Fibroblast of lung (primary cell): ENCODE results near the gene ADCY5. TPM values are rescaled to one million over a fixed set of nuclear protein-coding genes. Genes with fewer than 3 reads are reported as not detected.

Experiments
- DNase-seq, 2 donors: peaks; one replicate each; pipeline versions ENCODE4 v3.0.0 to v3.0.0-alpha.2; 2010; ENCODE audit warnings: low read depth in 2 of 2
- H2AFZ ChIP-seq: 2 replicates; pipeline ENCODE4 v1.5.1; 2012; ENCODE audit warnings: low read length, control low read depth, inconsistent platforms
- H3K27ac ChIP-seq: 2 replicates; pipeline ENCODE4 v1.5.1; 2011; ENCODE audit warnings: low read length, control low read depth; ENCODE audit not compliant: insufficient read depth
- H3K27me3 ChIP-seq: 2 replicates; pipeline ENCODE4 v1.5.1; 2011; ENCODE audit warnings: mild to moderate bottlenecking, low read length; ENCODE audit not compliant: control insufficient read depth, insufficient read depth
- H3K36me3 ChIP-seq: 2 replicates; pipeline ENCODE4 v1.5.1; 2011; ENCODE audit warnings: low read length; ENCODE audit not compliant: control insufficient read depth, insufficient read depth
- H3K4me1 ChIP-seq: 2 replicates; pipeline ENCODE4 v1.5.1; 2011; ENCODE audit warnings: low read length; ENCODE audit not compliant: control insufficient read depth, insufficient read depth; ENCODE audit errors: extremely low read depth
- H3K4me2 ChIP-seq: 2 replicates; pipeline ENCODE4 v1.5.1; 2011; ENCODE audit warnings: low read length, control low read depth; ENCODE audit not compliant: insufficient read depth; ENCODE audit errors: extremely low read depth
- H3K4me3 ChIP-seq, 4 experiments: fragments of 200-600 bp in 1 of 4; sonication (generic) in 1 of 4; replicated peaks in 1 of 4; 2 replicates each; pipeline ENCODE4 v1.5.1; 2011 to 2016; ENCODE audit warnings: low read length in 4 of 4, low read depth in 3 of 4, mild to moderate bottlenecking in 3 of 4, control low read depth in 2 of 4, inconsistent platforms in 1 of 4, mixed read lengths in 1 of 4; ENCODE audit not compliant: insufficient read depth in 1 of 4; ENCODE audit errors: control extremely low read depth in 1 of 4
- H3K79me2 ChIP-seq: 2 replicates; pipeline ENCODE4 v1.5.1; 2012; ENCODE audit warnings: mild to moderate bottlenecking, low read length, inconsistent platforms; ENCODE audit not compliant: control insufficient read depth, insufficient read depth
- H3K9ac ChIP-seq: 2 replicates; pipeline ENCODE4 v1.5.1; 2011; ENCODE audit warnings: mild to moderate bottlenecking, low read length, control low read depth; ENCODE audit not compliant: insufficient read depth
- H3K9me3 ChIP-seq: 2 replicates; pipeline ENCODE4 v1.5.1; 2012; ENCODE audit warnings: low read depth, low read length; ENCODE audit not compliant: control insufficient read depth, insufficient read depth
- H4K20me1 ChIP-seq: 2 replicates; pipeline ENCODE4 v1.5.1; 2011; ENCODE audit warnings: low read length; ENCODE audit not compliant: control insufficient read depth, insufficient read depth; ENCODE audit errors: extremely low read depth
- EZH2 ChIP-seq: IDR thresholded peaks from 2 replicates; pipeline ENCODE4 v1.5.1; 2012; ENCODE audit warnings: low read length, control low read depth, mild to moderate bottlenecking; ENCODE audit errors: missing control alignments
- polyA plus RNA-seq, 2 donors: library from polyadenylated mRNA; depleted of rRNA in 1 of 2; stranded (reverse) in 1 of 2; unstranded in 1 of 2; fragments of >200 nt; gene quantifications; 2 replicates each; pipeline ENCODE4 v1.2.1, GENCODE V29; 2011 to 2012; ENCODE audit warnings: missing spikeins in 1 of 2
- total RNA-seq: library from RNA; depleted of rRNA; stranded (reverse); fragments of >200 nt; gene quantifications from 2 replicates; pipeline ENCODE4 v1.2.1, GENCODE V29; 2014
- TF ChIP-seq, protein P1 (sequence below), 2 donors: IDR thresholded peaks in 1 of 2; conservative IDR thresholded peaks in 1 of 2; 1 replicate in 1 of 2; 2 replicates in 1 of 2; pipeline ENCODE4 v1.5.1; 2011 to 2012; ENCODE audit warnings: low read length in 2 of 2, control low read depth in 1 of 2, inconsistent platforms in 1 of 2, low read depth in 1 of 2, mild to moderate bottlenecking in 1 of 2

The ADCY5 gene
- total and polyA plus RNA-seq, 2 donors (not counting 1 experiment from before 2014, with no cell fraction given), result 0.11 to 0.50 TPM

DNA sequence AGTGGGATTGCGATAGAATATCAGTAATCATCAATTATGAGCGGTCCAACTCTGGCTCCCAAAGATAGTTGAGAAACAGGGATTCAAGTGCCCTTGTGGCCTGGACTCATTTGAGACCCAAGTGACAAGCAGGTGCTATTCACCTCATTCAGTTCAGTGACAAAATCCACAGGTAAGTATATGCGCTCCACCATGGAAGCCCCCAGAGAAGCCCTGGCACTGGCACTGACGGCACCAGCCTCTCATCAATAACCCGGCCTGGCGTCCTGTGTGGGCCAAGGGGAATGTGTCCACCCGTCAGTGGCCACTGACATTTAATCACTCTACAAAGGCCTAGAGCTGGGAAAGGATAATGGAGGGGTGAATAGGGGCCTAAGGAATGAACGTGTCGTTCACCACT is 117.2 kb downstream of the ADCY5 start:
- no peak for DNase-seq
- Histone ChIP-seq H3K27me3 (no peaks in the 10 kb centered on the region), H3K27ac (no peak overlapping the region), H3K9me3 (no peaks in the 10 kb centered on the region), H3K4me1 (no peaks in the 10 kb centered on the region), H3K36me3 (no peaks in the 10 kb centered on the region), H3K4me2 (no peak overlapping the region), H3K4me3 (no peak overlapping the region), H2AFZ (no peak overlapping the region), H3K79me2 (no peaks in the 10 kb centered on the region), H4K20me1 (no peaks in the 10 kb centered on the region), H3K9ac (no peak overlapping the region)
- TF ChIP-seq EZH2, result no peak
- TF ChIP-seq, protein P1, sequence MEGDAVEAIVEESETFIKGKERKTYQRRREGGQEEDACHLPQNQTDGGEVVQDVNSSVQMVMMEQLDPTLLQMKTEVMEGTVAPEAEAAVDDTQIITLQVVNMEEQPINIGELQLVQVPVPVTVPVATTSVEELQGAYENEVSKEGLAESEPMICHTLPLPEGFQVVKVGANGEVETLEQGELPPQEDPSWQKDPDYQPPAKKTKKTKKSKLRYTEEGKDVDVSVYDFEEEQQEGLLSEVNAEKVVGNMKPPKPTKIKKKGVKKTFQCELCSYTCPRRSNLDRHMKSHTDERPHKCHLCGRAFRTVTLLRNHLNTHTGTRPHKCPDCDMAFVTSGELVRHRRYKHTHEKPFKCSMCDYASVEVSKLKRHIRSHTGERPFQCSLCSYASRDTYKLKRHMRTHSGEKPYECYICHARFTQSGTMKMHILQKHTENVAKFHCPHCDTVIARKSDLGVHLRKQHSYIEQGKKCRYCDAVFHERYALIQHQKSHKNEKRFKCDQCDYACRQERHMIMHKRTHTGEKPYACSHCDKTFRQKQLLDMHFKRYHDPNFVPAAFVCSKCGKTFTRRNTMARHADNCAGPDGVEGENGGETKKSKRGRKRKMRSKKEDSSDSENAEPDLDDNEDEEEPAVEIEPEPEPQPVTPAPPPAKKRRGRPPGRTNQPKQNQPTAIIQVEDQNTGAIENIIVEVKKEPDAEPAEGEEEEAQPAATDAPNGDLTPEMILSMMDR (conservative IDR thresholded peaks at IDR 0.05 in 1 of 2, IDR thresholded peaks at IDR 0.05 in 1 of 2; ENCODE audit: low read depth in 1 of 2, low read length in 2 of 2), result no peak

DNA sequence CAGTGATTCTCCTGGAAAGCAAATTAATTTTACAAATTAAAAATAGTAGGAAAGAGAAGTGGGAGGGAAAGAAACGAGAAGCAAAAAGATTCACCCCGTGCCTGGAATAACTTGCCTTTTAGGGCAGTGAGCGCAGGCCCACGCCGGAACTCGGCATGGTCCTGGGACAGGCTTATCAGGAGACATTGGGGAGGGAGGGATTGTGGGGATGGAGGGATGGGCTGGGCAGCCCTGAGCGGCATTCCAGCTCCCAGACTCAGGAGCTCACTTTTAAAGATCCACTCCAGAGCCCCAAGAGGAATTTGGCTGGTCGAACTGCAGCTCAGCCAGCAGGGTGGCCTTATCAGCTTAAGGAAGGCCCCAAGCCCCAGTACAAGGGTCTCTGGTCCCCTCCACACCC is 117.9 kb downstream of the ADCY5 start:
- Histone ChIP-seq H3K9me3 (no peaks in the 10 kb centered on the region), H3K9ac (no peak overlapping the region), H3K36me3 (no peaks in the 10 kb centered on the region), H3K79me2 (no peaks in the 10 kb centered on the region), H4K20me1 (no peaks in the 10 kb centered on the region), H3K27ac (no peak overlapping the region), H3K4me1 (no peaks in the 10 kb centered on the region), H3K4me3 (no peak overlapping the region), H3K27me3 (no peaks in the 10 kb centered on the region), H2AFZ (no peak overlapping the region), H3K4me2 (no peak overlapping the region)
- no peak for DNase-seq
- TF ChIP-seq, protein P1 (conservative IDR thresholded peaks at IDR 0.05 in 1 of 2, IDR thresholded peaks at IDR 0.05 in 1 of 2; ENCODE audit: low read depth in 1 of 2, low read length in 2 of 2), result no peak
- TF ChIP-seq EZH2, result no peak

DNA sequence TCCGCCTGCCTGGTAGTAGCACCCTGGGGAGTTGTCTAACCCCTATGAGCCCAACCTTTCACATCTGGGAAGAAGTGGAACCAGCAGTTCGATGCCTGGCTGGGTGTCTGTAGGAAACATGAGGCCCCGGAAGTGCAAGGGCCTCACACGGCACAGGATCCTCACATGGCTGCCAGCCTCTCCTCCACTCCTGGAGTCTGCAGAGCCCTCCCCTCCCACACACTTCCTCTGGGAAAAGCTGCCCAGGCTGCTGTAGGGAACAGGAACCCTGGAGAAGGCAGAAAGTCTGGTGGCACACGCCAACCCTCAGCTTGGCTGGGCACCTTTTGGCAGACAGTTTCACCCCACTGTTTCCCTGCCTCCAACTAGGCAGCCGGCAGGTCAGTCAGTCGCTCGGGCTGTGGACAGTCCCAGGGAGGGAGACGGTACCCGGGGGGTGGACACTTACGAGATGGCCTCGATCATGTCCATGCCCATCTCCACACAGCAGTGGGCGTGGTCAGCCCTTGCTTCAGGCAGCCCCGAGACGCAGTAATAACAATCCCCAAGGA is 118.4 kb downstream of the ADCY5 start:
- TF ChIP-seq, protein P1 (conservative IDR thresholded peaks at IDR 0.05 in 1 of 2, IDR thresholded peaks at IDR 0.05 in 1 of 2; ENCODE audit: low read depth in 1 of 2, low read length in 2 of 2), result no peak
- no peak for TF ChIP-seq EZH2
- no peaks in the 10 kb centered on the region for H3K79me2 ChIP-seq
- no peaks in the 10 kb centered on the region for H3K27me3 ChIP-seq
- no peaks in the 10 kb centered on the region for H3K4me1 ChIP-seq
- no peak overlapping the region for H3K4me3 ChIP-seq
- no peak for DNase-seq
- no peaks in the 10 kb centered on the region for H4K20me1 ChIP-seq
- no peak overlapping the region for H3K9ac ChIP-seq
- no peak overlapping the region for H2AFZ ChIP-seq
- no peaks in the 10 kb centered on the region for H3K9me3 ChIP-seq
- no peak overlapping the region for H3K27ac ChIP-seq
- H3K4me2 ChIP-seq, result no peak overlapping the region
- no peaks in the 10 kb centered on the region for H3K36me3 ChIP-seq
